Endothelial cell of umbilical vein (primary cell): Measurements from ENCODE around the gene JAZF1. TPM values are rescaled to one million over a fixed set of nuclear protein-coding genes. Genes with fewer than 3 reads are reported as not detected.

Experiments
- BruUV-seq: library from RNA; stranded (reverse); fragments of 400-500 nt; replicated peaks from 2 replicates; lab custom pipeline; 2021; lab: Mats Ljungman, UMichigan
- CTCF ChIA-PET: fragments of 300-600, 350-600 bp; sonication (Branson Sonifier 250); formaldehyde crosslinking; loops from one replicate; lab custom pipeline; 2021; ENCODE audit warnings: antibody characterized with exemption, inconsistent platforms; lab: Charles Lee
- POLR2A ChIA-PET: fragments of 300-600, 350-600 bp; sonication (Branson Sonifier 250); formaldehyde crosslinking; loops from one replicate; lab custom pipeline; 2021; ENCODE audit warnings: antibody characterized with exemption, inconsistent platforms; lab: Charles Lee
- DNase-seq: peaks from one replicate; pipeline ENCODE4 v3.0.0-alpha.2; 2011; ENCODE audit warnings: low read depth, low spot score
- FAIRE-seq: peaks from 2 replicates; lab custom pipeline; 2011; peaks lifted over from hg19 to GRCh38; lab: Jason Lieb, UNC
- H2AFZ ChIP-seq: 2 replicates; pipeline ENCODE4 v1.6.0; 2012; ENCODE audit warnings: low read depth, low read length, control low read depth, inconsistent platforms
- H3K27ac ChIP-seq: 2 replicates; pipeline ENCODE4 v1.5.1; 2011; ENCODE audit warnings: low read depth, mild to moderate bottlenecking, control low read depth, low read length, moderate library complexity; ENCODE audit not compliant: insufficient read depth
- H3K27me3 ChIP-seq, 2 experiments: 2 replicates each; pipeline versions ENCODE4 v1.6.0 to v1.6.1; 2011; ENCODE audit warnings: low read length in 2 of 2, mixed read lengths in 1 of 2; ENCODE audit not compliant: control insufficient read depth in 2 of 2, insufficient read depth in 2 of 2
- H3K36me3 ChIP-seq, 2 experiments: 2 replicates in 1 of 2; 3 replicates in 1 of 2; pipeline ENCODE4 v1.5.1; 2011; ENCODE audit warnings: low read length in 2 of 2, mild to moderate bottlenecking in 1 of 2, moderate library complexity in 1 of 2; ENCODE audit not compliant: control insufficient read depth in 2 of 2, insufficient read depth in 2 of 2; ENCODE audit errors: extremely low read depth in 1 of 2
- H3K4me1 ChIP-seq: 3 replicates; pipeline ENCODE4 v1.5.1; 2011; ENCODE audit warnings: mild to moderate bottlenecking, low read length; ENCODE audit not compliant: control insufficient read depth, insufficient read depth; ENCODE audit errors: extremely low read depth
- H3K4me2 ChIP-seq: 2 replicates; pipeline ENCODE4 v1.6.1; 2011; ENCODE audit warnings: low read length, control low read depth, mixed read lengths; ENCODE audit not compliant: insufficient read depth
- H3K4me3 ChIP-seq, 3 experiments: fragments of 200-600 bp in 1 of 3; sonication (generic), shearing (Covaris generic) in 1 of 3; replicated peaks in 1 of 3; 2 replicates each; pipeline ENCODE4 v1.5.1; 2011 to 2016; ENCODE audit warnings: control low read depth in 3 of 3, low read length in 3 of 3, mild to moderate bottlenecking in 2 of 3, inconsistent platforms in 1 of 3, low read depth in 1 of 3, moderate library complexity in 1 of 3; ENCODE audit not compliant: insufficient read depth in 1 of 3
- H3K79me2 ChIP-seq: 2 replicates; pipeline ENCODE4 v1.6.0; 2012; ENCODE audit warnings: low read length, inconsistent platforms; ENCODE audit not compliant: control insufficient read depth, insufficient read depth
- H3K9ac ChIP-seq: replicated peaks from 2 replicates; pipeline ENCODE3; 2011; ENCODE audit warnings: low read length, control low read depth; ENCODE audit not compliant: insufficient read depth; ENCODE audit errors: extremely low read depth
- H3K9me1 ChIP-seq: replicated peaks from 3 replicates; pipeline ENCODE4 v1.6.0; 2011; ENCODE audit warnings: mild to moderate bottlenecking, low read length; ENCODE audit not compliant: control insufficient read depth, insufficient read depth; ENCODE audit errors: extremely low read depth
- H3K9me3 ChIP-seq: replicated peaks from 2 replicates; pipeline ENCODE4 v1.5.1; 2012; ENCODE audit warnings: low read length, inconsistent platforms; ENCODE audit not compliant: control insufficient read depth, insufficient read depth
- H4K20me1 ChIP-seq: replicated peaks from 2 replicates; pipeline ENCODE3; 2011; ENCODE audit warnings: mild to moderate bottlenecking, low read length; ENCODE audit not compliant: control insufficient read depth, insufficient read depth; ENCODE audit errors: extremely low read depth
- EZH2 ChIP-seq: IDR thresholded peaks from 2 replicates; pipeline ENCODE4 v1.6.1; 2012; ENCODE audit warnings: borderline replicate concordance, low read depth, mild to moderate bottlenecking, moderate library complexity, low read length, inconsistent platforms; ENCODE audit not compliant: severe bottlenecking
- FOS ChIP-seq: IDR thresholded peaks from 2 replicates; pipeline ENCODE4 v1.6.1; 2011; ENCODE audit warnings: mild to moderate bottlenecking, low read length, moderate library complexity, borderline replicate concordance; ENCODE audit not compliant: insufficient read depth
- GATA2 ChIP-seq: IDR thresholded peaks from 2 replicates; pipeline ENCODE4 v1.7.0; 2011; ENCODE audit warnings: low read depth, mild to moderate bottlenecking, moderate library complexity, mixed read lengths, low read length; ENCODE audit not compliant: insufficient read length, insufficient read depth
- JUN ChIP-seq: IDR thresholded peaks from 2 replicates; pipeline ENCODE4 v1.6.1; 2011; ENCODE audit warnings: borderline replicate concordance, low read depth; ENCODE audit not compliant: insufficient read length, insufficient read depth
- MYC ChIP-seq: IDR thresholded peaks from one replicate; pipeline ENCODE4 v1.6.1; 2011; ENCODE audit warnings: mild to moderate bottlenecking, low read depth, low read length
- POLR2A ChIP-seq: IDR thresholded peaks from 2 replicates; pipeline ENCODE4 v1.6.1; 2012; ENCODE audit warnings: low read depth, mild to moderate bottlenecking, control low read depth, low read length
- POLR2AphosphoS5 ChIP-seq: IDR thresholded peaks from 2 replicates; pipeline ENCODE4 v1.6.1; 2012; ENCODE audit warnings: low read depth, mild to moderate bottlenecking, control low read depth, low read length, moderate library complexity; ENCODE audit not compliant: insufficient read depth
- dilution Hi-C: fragments of 300-500 bp; cut with MboI; formaldehyde crosslinking; loops from one replicate; pipeline ENCODE4 v1.15.0; 2019; ENCODE audit warnings: low sequenced_read_pairs; ENCODE audit not compliant: extremely low pct_ligation_motif_present
- intact Hi-C: fragments of 100-400 bp; cut with micrococcal nuclease; formaldehyde crosslinking; loops from one replicate; pipeline ENCODE4 v1.10.0; 2022
- polyA plus RNA-seq, 4 experiments: library from polyadenylated mRNA; depleted of rRNA in 3 of 4; stranded (reverse) in 3 of 4; unstranded in 1 of 4; fragments of >200 nt; gene quantifications; 2 replicates each; pipeline versions ENCODE4 v1.2.1 to v1.2.3, GENCODE V29; 2011 to 2012; ENCODE audit warnings: missing spikeins in 1 of 4
- total RNA-seq: library from RNA; stranded (reverse); gene quantifications from 2 replicates; pipeline ENCODE4 v1.2.3, GENCODE V29; 2021
- TF ChIP-seq, protein P1 (sequence below): IDR thresholded peaks from 2 replicates; pipeline ENCODE4 v1.6.1; 2011; ENCODE audit not compliant: insufficient read depth, insufficient read length
- TF ChIP-seq, protein P2 (sequence below), 2 donors: IDR thresholded peaks; 1 replicate in 1 of 2; 2 replicates in 1 of 2; pipeline ENCODE4 v1.5.1; 2011; ENCODE audit warnings: low read length in 2 of 2, mild to moderate bottlenecking in 2 of 2, moderate library complexity in 2 of 2, control low read depth in 1 of 2, inconsistent platforms in 1 of 2, low read depth in 1 of 2; ENCODE audit not compliant: insufficient read depth in 1 of 2; ENCODE audit errors: extremely low read depth in 1 of 2

Gene JAZF1
- total and polyA plus RNA-seq, 2 donors (not counting 3 experiments of a cell fraction or from before 2014, with no cell fraction given): 2.5 to 16.9 TPM

DNA sequence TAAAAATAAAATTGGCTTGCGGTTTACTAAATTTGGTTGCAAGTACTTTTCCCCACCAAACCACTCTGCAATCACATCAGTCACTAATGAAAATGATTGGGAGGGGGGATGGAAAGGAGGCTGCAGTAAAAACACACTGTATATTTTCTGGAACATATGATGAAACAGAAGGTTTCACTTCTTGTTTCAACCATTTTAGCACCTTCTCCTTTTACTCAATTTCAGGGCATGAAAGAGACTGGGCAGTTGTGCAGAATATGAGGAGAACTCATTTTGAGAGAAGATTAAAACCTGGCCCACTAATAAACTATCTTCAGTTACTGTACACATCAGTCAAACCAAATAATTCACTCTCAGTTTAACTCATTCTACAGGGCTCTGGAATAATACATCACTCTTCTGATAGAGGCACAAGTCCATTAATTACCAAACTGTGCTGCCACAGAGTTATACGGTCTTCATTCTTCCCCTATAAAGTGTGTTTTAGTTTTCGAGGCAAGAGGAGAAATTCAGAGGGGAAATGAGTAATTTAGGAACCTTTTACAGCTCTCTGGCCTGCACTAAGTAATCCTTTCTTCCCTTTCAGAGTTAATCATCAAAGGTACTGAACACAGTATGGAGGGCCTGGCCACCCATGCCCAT is 25.5 kb downstream of the JAZF1 start:
- no peak for FAIRE-seq
- Histone ChIP-seq H4K20me1 (no peaks in the 10 kb centered on the region), H3K9me1 (no peaks in the 10 kb centered on the region), H3K79me2 (peaks cover 7% of the 10 kb centered on the region), H3K4me3 (no peak overlapping the region), H3K4me2 (no peak overlapping the region), H3K9ac (no peak overlapping the region), H3K27me3 (no peaks in the 10 kb centered on the region), H2AFZ (no peak overlapping the region), H3K4me1 (peaks cover 26% of the 10 kb centered on the region), H3K27ac (no peak overlapping the region), H3K9me3 (no peaks in the 10 kb centered on the region), H3K36me3 (no peaks in the 10 kb centered on the region)
- TF ChIP-seq, protein P1, sequence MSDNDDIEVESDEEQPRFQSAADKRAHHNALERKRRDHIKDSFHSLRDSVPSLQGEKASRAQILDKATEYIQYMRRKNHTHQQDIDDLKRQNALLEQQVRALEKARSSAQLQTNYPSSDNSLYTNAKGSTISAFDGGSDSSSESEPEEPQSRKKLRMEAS: no peak
- TF ChIP-seq, protein P2, sequence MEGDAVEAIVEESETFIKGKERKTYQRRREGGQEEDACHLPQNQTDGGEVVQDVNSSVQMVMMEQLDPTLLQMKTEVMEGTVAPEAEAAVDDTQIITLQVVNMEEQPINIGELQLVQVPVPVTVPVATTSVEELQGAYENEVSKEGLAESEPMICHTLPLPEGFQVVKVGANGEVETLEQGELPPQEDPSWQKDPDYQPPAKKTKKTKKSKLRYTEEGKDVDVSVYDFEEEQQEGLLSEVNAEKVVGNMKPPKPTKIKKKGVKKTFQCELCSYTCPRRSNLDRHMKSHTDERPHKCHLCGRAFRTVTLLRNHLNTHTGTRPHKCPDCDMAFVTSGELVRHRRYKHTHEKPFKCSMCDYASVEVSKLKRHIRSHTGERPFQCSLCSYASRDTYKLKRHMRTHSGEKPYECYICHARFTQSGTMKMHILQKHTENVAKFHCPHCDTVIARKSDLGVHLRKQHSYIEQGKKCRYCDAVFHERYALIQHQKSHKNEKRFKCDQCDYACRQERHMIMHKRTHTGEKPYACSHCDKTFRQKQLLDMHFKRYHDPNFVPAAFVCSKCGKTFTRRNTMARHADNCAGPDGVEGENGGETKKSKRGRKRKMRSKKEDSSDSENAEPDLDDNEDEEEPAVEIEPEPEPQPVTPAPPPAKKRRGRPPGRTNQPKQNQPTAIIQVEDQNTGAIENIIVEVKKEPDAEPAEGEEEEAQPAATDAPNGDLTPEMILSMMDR (IDR thresholded peaks at IDR 0.05; ENCODE audit: extremely low read depth in 1 of 2, insufficient read depth in 1 of 2, low read depth in 1 of 2, low read length in 2 of 2): no peak
- TF ChIP-seq JUN (no peak), POLR2AphosphoS5 (no peak), GATA2 (no peak), MYC (no peak), POLR2A (no peak), EZH2 (no peak), FOS (no peak)
- intact Hi-C loops: no loop called here
- BruUV-seq: no TSS peak
- DNase-seq: no peak
- ChIA-PET CTCF (interaction anchor here (1.1 kb wide), 1 partner anchor 59 kb away, joined by 5 read pairs; no protein-coding TSS in a partner anchor), POLR2A (no interaction called here)
- dilution Hi-C loops: no loop called here
